Measurements from ENCODE around the gene LAMC3.

- TF ChIP-seq CTCF (IDR thresholded peaks at IDR 0.05; ENCODE audit: low read depth, low read length) (no peak), MAX (IDR thresholded peaks at IDR 0.05; ENCODE audit: low read depth, low read length) (no peak), POLR2A (IDR thresholded peaks at IDR 0.05; ENCODE audit: extremely low read depth, insufficient read length) (no peak), MYC (IDR thresholded peaks at IDR 0.05; ENCODE audit: low read depth, low read length) (no peak)
Measured at GRCh38 chr9:130963916-130964315, 45.1 kb upstream of the LAMC3 start.
